Ovary (tissue), 3 donors: ENCODE measurements around the gene OCA2.

ENCODE experiments used
- POLR2A ChIP-seq: fragments of 450-650 bp; IDR thresholded peaks from one replicate; pipeline ENCODE4 v1.6.1; 2017; ENCODE audit warnings: antibody characterized with exemption, mild to moderate bottlenecking, moderate library complexity
- TF ChIP-seq, protein P1 (sequence below), 3 donors: fragments of 450-650 bp in 2 of 3; fragments of 200-600 bp in 1 of 3; IDR thresholded peaks; one replicate each; pipeline versions ENCODE4 v1.5.1 to v1.8.0; 2016 to 2022; ENCODE audit warnings: antibody characterized with exemption in 3 of 3, mild to moderate bottlenecking in 1 of 3
- donor health status: DM: no; HTN: no; CAD: no.

- TF ChIP-seq POLR2A = no peak
- TF ChIP-seq, protein P1, sequence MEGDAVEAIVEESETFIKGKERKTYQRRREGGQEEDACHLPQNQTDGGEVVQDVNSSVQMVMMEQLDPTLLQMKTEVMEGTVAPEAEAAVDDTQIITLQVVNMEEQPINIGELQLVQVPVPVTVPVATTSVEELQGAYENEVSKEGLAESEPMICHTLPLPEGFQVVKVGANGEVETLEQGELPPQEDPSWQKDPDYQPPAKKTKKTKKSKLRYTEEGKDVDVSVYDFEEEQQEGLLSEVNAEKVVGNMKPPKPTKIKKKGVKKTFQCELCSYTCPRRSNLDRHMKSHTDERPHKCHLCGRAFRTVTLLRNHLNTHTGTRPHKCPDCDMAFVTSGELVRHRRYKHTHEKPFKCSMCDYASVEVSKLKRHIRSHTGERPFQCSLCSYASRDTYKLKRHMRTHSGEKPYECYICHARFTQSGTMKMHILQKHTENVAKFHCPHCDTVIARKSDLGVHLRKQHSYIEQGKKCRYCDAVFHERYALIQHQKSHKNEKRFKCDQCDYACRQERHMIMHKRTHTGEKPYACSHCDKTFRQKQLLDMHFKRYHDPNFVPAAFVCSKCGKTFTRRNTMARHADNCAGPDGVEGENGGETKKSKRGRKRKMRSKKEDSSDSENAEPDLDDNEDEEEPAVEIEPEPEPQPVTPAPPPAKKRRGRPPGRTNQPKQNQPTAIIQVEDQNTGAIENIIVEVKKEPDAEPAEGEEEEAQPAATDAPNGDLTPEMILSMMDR (IDR thresholded peaks at IDR 0.05) = no peak
These were observed 265.9 kb downstream of the OCA2 start for GRCh38 chr15:27833178-27833577.
